ENCODE data around the gene GRM7. TPM values are rescaled to one million over a fixed set of nuclear protein-coding genes. Genes with fewer than 3 reads are reported as not detected.

GRM7 gene
- total and polyA plus RNA-seq, 2 experiments from 2014 or later: 0.40 TPM; not detected in 1

DNA sequence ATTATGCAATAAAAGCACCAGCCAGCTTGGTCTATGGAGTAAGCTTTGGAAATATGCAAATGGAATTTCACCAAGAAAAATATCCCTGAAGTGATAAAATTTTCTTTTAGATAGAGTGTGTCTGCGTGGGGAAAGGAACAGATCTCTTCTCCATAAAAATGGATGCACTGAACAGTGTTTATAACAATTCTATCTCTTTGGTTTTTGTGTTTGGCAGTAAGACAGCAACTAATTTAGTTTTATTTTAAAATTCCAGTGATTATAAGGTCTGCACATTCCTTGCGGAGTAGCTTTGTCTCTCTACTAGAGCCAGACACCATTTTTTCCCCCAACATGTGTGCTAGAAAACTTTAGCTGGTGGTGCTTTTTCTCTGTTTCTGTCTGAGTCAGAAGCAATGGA lies 712.4 kb downstream of the GRM7 start:
- DNase-seq (ENCODE audit: low spot score) (no peak), ATAC-seq (no peak)
- no peaks in the 10 kb centered on the region for H3K36me3 ChIP-seq (ENCODE audit: insufficient read depth)
- Mint-ChIP-seq H3K4me1 (no peaks in the 10 kb centered on the region), H3K9me3 (peaks cover 20% of the 10 kb centered on the region), H3K27me3 (ENCODE audit: insufficient read depth, low read depth, poor library complexity) (no peaks in the 10 kb centered on the region), H3K27ac (no peak overlapping the region), H3K36me3 (ENCODE audit: low read depth) (peaks cover 16% of the 10 kb centered on the region), H3K4me3 (no peak overlapping the region)
- no peak overlapping the region for H3K4me2 ChIP-seq
- H3K79me2 ChIP-seq (replicated peaks; ENCODE audit: insufficient read depth): no peaks in the 10 kb centered on the region
- H3K4me1 ChIP-seq (ENCODE audit: insufficient read depth): no peaks in the 10 kb centered on the region
- no peak overlapping the region for H3K27ac ChIP-seq (ENCODE audit: low read depth)
- H3F3A ChIP-seq (replicated peaks; ENCODE audit: low read depth): no peaks in the 10 kb centered on the region
- no peaks in the 10 kb centered on the region for H3K27me3 ChIP-seq (ENCODE audit: insufficient read depth)
- no peak for TF ChIP-seq EZH2 (IDR thresholded peaks at IDR 0.05; ENCODE audit: low read depth, unreplicated experiment)
- TF ChIP-seq CREB1 (CRISPR knock-in tag; IDR thresholded peaks at IDR 0.05; ENCODE audit: low read depth): no peak
- no peak for TF ChIP-seq ETS1 (IDR thresholded peaks at IDR 0.05)
- no peak for TF ChIP-seq EZH2phosphoT487 (IDR thresholded peaks at IDR 0.05; ENCODE audit: unreplicated experiment)
- no peak for TF ChIP-seq ZNF331 (CRISPR knock-in tag; IDR thresholded peaks at IDR 0.05; ENCODE audit: low read depth)
- TF ChIP-seq POLR2AphosphoS5 (IDR thresholded peaks at IDR 0.05; ENCODE audit: low read depth): no peak
- TF ChIP-seq, protein P1, sequence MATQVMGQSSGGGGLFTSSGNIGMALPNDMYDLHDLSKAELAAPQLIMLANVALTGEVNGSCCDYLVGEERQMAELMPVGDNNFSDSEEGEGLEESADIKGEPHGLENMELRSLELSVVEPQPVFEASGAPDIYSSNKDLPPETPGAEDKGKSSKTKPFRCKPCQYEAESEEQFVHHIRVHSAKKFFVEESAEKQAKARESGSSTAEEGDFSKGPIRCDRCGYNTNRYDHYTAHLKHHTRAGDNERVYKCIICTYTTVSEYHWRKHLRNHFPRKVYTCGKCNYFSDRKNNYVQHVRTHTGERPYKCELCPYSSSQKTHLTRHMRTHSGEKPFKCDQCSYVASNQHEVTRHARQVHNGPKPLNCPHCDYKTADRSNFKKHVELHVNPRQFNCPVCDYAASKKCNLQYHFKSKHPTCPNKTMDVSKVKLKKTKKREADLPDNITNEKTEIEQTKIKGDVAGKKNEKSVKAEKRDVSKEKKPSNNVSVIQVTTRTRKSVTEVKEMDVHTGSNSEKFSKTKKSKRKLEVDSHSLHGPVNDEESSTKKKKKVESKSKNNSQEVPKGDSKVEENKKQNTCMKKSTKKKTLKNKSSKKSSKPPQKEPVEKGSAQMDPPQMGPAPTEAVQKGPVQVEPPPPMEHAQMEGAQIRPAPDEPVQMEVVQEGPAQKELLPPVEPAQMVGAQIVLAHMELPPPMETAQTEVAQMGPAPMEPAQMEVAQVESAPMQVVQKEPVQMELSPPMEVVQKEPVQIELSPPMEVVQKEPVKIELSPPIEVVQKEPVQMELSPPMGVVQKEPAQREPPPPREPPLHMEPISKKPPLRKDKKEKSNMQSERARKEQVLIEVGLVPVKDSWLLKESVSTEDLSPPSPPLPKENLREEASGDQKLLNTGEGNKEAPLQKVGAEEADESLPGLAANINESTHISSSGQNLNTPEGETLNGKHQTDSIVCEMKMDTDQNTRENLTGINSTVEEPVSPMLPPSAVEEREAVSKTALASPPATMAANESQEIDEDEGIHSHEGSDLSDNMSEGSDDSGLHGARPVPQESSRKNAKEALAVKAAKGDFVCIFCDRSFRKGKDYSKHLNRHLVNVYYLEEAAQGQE (IDR thresholded peaks at IDR 0.05; ENCODE audit: unreplicated experiment): no peak
- TF ChIP-seq, protein P2, sequence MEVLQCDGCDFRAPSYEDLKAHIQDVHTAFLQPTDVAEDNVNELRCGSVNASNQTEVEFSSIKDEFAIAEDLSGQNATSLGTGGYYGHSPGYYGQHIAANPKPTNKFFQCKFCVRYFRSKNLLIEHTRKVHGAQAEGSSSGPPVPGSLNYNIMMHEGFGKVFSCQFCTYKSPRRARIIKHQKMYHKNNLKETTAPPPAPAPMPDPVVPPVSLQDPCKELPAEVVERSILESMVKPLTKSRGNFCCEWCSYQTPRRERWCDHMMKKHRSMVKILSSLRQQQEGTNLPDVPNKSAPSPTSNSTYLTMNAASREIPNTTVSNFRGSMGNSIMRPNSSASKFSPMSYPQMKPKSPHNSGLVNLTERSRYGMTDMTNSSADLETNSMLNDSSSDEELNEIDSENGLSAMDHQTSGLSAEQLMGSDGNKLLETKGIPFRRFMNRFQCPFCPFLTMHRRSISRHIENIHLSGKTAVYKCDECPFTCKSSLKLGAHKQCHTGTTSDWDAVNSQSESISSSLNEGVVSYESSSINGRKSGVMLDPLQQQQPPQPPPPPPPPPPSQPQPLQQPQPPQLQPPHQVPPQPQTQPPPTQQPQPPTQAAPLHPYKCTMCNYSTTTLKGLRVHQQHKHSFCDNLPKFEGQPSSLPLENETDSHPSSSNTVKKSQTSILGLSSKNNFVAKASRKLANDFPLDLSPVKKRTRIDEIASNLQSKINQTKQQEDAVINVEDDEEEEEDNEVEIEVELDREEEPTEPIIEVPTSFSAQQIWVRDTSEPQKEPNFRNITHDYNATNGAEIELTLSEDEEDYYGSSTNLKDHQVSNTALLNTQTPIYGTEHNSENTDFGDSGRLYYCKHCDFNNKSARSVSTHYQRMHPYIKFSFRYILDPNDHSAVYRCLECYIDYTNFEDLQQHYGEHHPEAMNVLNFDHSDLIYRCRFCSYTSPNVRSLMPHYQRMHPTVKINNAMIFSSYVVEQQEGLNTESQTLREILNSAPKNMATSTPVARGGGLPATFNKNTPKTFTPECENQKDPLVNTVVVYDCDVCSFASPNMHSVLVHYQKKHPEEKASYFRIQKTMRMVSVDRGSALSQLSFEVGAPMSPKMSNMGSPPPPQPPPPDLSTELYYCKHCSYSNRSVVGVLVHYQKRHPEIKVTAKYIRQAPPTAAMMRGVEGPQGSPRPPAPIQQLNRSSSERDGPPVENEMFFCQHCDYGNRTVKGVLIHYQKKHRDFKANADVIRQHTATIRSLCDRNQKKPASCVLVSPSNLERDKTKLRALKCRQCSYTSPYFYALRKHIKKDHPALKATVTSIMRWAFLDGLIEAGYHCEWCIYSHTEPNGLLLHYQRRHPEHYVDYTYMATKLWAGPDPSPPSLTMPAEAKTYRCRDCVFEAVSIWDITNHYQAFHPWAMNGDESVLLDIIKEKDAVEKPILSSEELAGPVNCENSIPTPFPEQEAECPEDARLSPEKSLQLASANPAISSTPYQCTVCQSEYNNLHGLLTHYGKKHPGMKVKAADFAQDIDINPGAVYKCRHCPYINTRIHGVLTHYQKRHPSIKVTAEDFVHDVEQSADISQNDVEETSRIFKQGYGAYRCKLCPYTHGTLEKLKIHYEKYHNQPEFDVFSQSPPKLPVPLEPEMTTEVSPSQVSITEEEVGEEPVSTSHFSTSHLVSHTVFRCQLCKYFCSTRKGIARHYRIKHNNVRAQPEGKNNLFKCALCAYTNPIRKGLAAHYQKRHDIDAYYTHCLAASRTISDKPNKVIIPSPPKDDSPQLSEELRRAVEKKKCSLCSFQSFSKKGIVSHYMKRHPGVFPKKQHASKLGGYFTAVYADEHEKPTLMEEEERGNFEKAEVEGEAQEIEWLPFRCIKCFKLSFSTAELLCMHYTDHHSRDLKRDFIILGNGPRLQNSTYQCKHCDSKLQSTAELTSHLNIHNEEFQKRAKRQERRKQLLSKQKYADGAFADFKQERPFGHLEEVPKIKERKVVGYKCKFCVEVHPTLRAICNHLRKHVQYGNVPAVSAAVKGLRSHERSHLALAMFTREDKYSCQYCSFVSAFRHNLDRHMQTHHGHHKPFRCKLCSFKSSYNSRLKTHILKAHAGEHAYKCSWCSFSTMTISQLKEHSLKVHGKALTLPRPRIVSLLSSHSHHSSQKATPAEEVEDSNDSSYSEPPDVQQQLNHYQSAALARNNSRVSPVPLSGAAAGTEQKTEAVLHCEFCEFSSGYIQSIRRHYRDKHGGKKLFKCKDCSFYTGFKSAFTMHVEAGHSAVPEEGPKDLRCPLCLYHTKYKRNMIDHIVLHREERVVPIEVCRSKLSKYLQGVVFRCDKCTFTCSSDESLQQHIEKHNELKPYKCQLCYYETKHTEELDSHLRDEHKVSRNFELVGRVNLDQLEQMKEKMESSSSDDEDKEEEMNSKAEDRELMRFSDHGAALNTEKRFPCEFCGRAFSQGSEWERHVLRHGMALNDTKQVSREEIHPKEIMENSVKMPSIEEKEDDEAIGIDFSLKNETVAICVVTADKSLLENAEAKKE (CRISPR knock-in tag; IDR thresholded peaks at IDR 0.05): no peak
- TF ChIP-seq CTCF (conservative IDR thresholded peaks at IDR 0.05; ENCODE audit: low read depth in 2 of 2): no peak
- no peak for TF ChIP-seq JUNB (IDR thresholded peaks at IDR 0.05; ENCODE audit: unreplicated experiment)
- no peak for TF ChIP-seq STAT1 (IDR thresholded peaks at IDR 0.05; ENCODE audit: unreplicated experiment)
- no peak for TF ChIP-seq ZNF114 (CRISPR knock-in tag; IDR thresholded peaks at IDR 0.05)
- TF ChIP-seq NANOG (IDR thresholded peaks at IDR 0.05; ENCODE audit: borderline replicate concordance): no peak
- no peak overlapping the region for H2AFZ ChIP-seq
- H3K9me2 ChIP-seq (ENCODE audit: insufficient read depth): no peaks in the 10 kb centered on the region
- H4K20me1 ChIP-seq (replicated peaks; ENCODE audit: insufficient read depth): no peaks in the 10 kb centered on the region
- no peak overlapping the region for H3K4me3 ChIP-seq
